Kidney (tissue), 14 donors: ENCODE results near the gene KIAA1549. TPM values are rescaled to one million over a fixed set of nuclear protein-coding genes. Genes with fewer than 3 reads are reported as not detected.
A peak's percentile ranks its signal among the peaks of the same experiment; 100 is the strongest.

Experiments used
- DNase-seq, 5 donors: peaks; one replicate each; pipeline ENCODE4 v3.0.0-alpha.2; 2013 to 2020
- FAIRE-seq: peaks from 2 replicates; lab custom pipeline; 2012; peaks lifted over from hg19 to GRCh38; lab: Jason Lieb, UNC
- H3K27ac ChIP-seq, 2 donors: one replicate each; pipeline ENCODE4 v1.7.0; 2013; ENCODE audit warnings: low read depth in 2 of 2, low read length in 2 of 2, inconsistent platforms in 1 of 2
- H3K27me3 ChIP-seq: one replicate; pipeline ENCODE4 v1.7.1; 2013; ENCODE audit warnings: low read length, inconsistent platforms; ENCODE audit not compliant: control insufficient read depth, insufficient read depth
- H3K36me3 ChIP-seq, 3 donors: one replicate each; pipeline versions ENCODE4 v1.7.0 to v1.7.1; 2013; ENCODE audit warnings: low read length in 3 of 3, control low read depth in 1 of 3, inconsistent platforms in 1 of 3; ENCODE audit not compliant: insufficient read depth in 3 of 3, control insufficient read depth in 2 of 3
- H3K4me1 ChIP-seq, 3 donors: one replicate each; pipeline versions ENCODE4 v1.7.0 to v1.7.1; 2013; ENCODE audit warnings: low read length in 3 of 3, inconsistent platforms in 1 of 3, low read depth in 1 of 3; ENCODE audit not compliant: control insufficient read depth in 2 of 3, insufficient read depth in 2 of 3
- H3K4me3 ChIP-seq, 3 donors: one replicate each; pipeline versions ENCODE4 v1.7.0 to v1.8.1; 2013; ENCODE audit warnings: low read length in 3 of 3, control low read depth in 1 of 3, inconsistent platforms in 1 of 3
- H3K9ac ChIP-seq, 3 donors: one replicate each; pipeline versions ENCODE4 v1.7.0 to v1.7.1; 2013; ENCODE audit warnings: low read length in 3 of 3, control low read depth in 1 of 3, inconsistent platforms in 1 of 3
- H3K9me3 ChIP-seq, 3 donors: one replicate each; pipeline versions ENCODE4 v1.7.0 to v1.7.1; 2013; ENCODE audit warnings: low read length in 3 of 3, control low read depth in 1 of 3, inconsistent platforms in 1 of 3; ENCODE audit not compliant: control insufficient read depth in 2 of 3, insufficient read depth in 1 of 3
- intact Hi-C: fragments of 100-400 bp; cut with DNase I; formaldehyde crosslinking; loops from one replicate; pipeline ENCODE4 v1.11.1; 2022
- polyA plus RNA-seq: library from polyadenylated mRNA; stranded (reverse); fragments of 350-450 nt; fragmentation: Illumina TruSeq; extraction: RNeasy Lipid Tissue Mini Kit (QIAGEN cat#74804); gene quantifications from one replicate; pipeline ENCODE4 v1.2.3, GENCODE V29; 2014; ENCODE audit warnings: low read depth, low replicate concordance; ENCODE audit not compliant: insufficient read depth
- total RNA-seq: library from RNA; stranded (reverse); fragmentation: NEBNext Ultra II Directional; extraction: Animal tissue kit (Norgen Biotek cat#: 25700); gene quantifications from one replicate; pipeline ENCODE4 v1.2.1, GENCODE V29; 2021
- TF ChIP-seq, protein P1 (sequence below): IDR thresholded peaks from 3 replicates; pipeline ENCODE4 v1.5.1; 2012; ENCODE audit warnings: mild to moderate bottlenecking, moderate library complexity, borderline replicate concordance; ENCODE audit not compliant: insufficient read depth; ENCODE audit errors: extremely low read depth
- donor health status: control.
- donor health status: control.
- donor health status: control.
- donor health status: control.
- donor health status: control.
- donor health status: DM: yes; HTN: yes; CAD: no.
- donor health status: Normal renal cell carcinoma (clear cell type).

KIAA1549 gene
- total and polyA plus RNA-seq, 2 donors from 2014 or later: 1.8 to 10.1 TPM

DNA sequence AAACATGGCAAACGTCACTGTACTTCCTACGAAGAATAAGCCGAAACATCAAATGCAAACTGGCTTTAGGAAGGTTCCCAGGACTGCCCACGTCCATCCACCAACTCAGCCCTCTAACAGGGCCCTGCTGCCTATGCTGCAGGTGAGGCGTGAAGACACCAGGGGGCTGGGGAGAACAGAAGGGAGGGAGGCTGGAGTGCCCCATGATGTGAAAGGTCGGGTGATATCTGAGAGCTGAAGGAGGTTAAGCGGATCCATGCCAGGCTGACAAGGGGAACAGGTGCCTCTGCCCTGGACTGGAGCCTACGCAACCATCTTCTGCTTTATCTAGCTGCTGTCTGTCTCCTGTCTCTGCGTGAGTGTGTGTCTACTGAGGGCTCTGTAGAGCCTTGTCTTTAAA lies 143.0 kb downstream of the KIAA1549 start:
- intact Hi-C loops: no loop called here
- Histone ChIP-seq H3K4me1 (no peaks in the 10 kb centered on the region), H3K27me3 (no peaks in the 10 kb centered on the region), H3K36me3 (peaks cover 0 to 26% (median 7%) of the 10 kb centered on the region in 3 donors), H3K9ac (no peak overlapping the region), H3K27ac (no peak overlapping the region), H3K4me3 (peak overlapping the region in 1 of 3 donors; percentile 15), H3K9me3 (no peaks in the 10 kb centered on the region)
- DNase-seq (peak in 3 of 5 donors; percentile 33 to 43 (median 39)), FAIRE-seq (no peak)
- TF ChIP-seq, protein P1, sequence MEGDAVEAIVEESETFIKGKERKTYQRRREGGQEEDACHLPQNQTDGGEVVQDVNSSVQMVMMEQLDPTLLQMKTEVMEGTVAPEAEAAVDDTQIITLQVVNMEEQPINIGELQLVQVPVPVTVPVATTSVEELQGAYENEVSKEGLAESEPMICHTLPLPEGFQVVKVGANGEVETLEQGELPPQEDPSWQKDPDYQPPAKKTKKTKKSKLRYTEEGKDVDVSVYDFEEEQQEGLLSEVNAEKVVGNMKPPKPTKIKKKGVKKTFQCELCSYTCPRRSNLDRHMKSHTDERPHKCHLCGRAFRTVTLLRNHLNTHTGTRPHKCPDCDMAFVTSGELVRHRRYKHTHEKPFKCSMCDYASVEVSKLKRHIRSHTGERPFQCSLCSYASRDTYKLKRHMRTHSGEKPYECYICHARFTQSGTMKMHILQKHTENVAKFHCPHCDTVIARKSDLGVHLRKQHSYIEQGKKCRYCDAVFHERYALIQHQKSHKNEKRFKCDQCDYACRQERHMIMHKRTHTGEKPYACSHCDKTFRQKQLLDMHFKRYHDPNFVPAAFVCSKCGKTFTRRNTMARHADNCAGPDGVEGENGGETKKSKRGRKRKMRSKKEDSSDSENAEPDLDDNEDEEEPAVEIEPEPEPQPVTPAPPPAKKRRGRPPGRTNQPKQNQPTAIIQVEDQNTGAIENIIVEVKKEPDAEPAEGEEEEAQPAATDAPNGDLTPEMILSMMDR: no peak

GRCh38 chr7:138837627-138838026 lies 143.6 kb downstream of the KIAA1549 start:
- no peaks in the 10 kb centered on the region for H3K9me3 ChIP-seq
- peak in 3 of 5 donors; percentile 15 to 62 (median 47) for DNase-seq

DNA sequence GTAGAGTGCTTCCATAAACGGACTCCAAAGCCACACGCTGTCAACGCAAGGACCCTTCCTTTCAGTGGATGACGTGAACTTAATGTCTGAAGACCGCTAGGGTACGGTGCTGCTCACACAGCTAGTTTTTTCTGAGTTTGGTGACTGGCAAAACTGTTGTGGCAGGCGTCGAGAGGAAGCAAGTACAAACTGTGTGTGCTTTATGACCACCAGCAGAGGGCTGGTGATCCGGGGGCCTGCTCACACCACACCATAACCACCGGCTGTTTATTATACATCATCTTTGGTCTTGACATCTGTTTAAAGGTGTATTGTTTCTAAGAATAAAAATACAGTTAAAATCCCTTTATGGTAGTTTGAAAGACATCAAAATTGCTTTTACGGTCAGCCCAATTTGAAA lies 146.1 kb downstream of the KIAA1549 start:
- no peak for FAIRE-seq

More at GRCh38 chr7:138837627-138838026, 143.6 kb downstream of the KIAA1549 start:
- Histone ChIP-seq H3K36me3 (peaks cover 0 to 24% (median 7%) of the 10 kb centered on the region in 3 donors), H3K4me3 (peak overlapping the region in 1 of 3 donors; percentile 15), H3K27me3 (no peaks in the 10 kb centered on the region), H3K9ac (no peak overlapping the region), H3K4me1 (no peaks in the 10 kb centered on the region), H3K27ac (no peak overlapping the region)
- no peak for FAIRE-seq
- intact Hi-C loops: no loop called here
- TF ChIP-seq, protein P1: no peak

More for the DNA sequence above, 146.1 kb downstream of the KIAA1549 start:
- H3K4me3 ChIP-seq: no peak overlapping the region
- H3K36me3 ChIP-seq: peaks cover 0 to 15% (median 5%) of the 10 kb centered on the region in 3 donors
- H3K27ac ChIP-seq: no peak overlapping the region
- TF ChIP-seq, protein P1: no peak
- no peaks in the 10 kb centered on the region for H3K9me3 ChIP-seq
- H3K9ac ChIP-seq: no peak overlapping the region
- DNase-seq: no peak
- no peaks in the 10 kb centered on the region for H3K4me1 ChIP-seq
- no peaks in the 10 kb centered on the region for H3K27me3 ChIP-seq
- intact Hi-C loops: no loop called here
